Measurements from ENCODE around the gene CNOT1.
"Not testable (repeated sequence)": the region's sequence is repeated elsewhere in the genome, so short reads cannot be mapped to it uniquely, and the experiment has no call there.

GRCh38 chr16:58659911-58660310, 30.3 kb upstream of the CNOT1 start:
- TF ChIP-seq CTCF (IDR thresholded peaks at IDR 0.05; ENCODE audit: poor library complexity, severe bottlenecking); POLR2AphosphoS5 (IDR thresholded peaks at IDR 0.05); REST (IDR thresholded peaks at IDR 0.05; ENCODE audit: borderline replicate concordance); TAF1 (IDR thresholded peaks at IDR 0.05; ENCODE audit: low read depth); RAD21 (conservative IDR thresholded peaks at IDR 0.05); EP300 (conservative IDR thresholded peaks at IDR 0.05; ENCODE audit: poor library complexity, severe bottlenecking): not testable (repeated sequence)
